ENCODE results near the gene SEMA5A. TPM values are rescaled to one million over a fixed set of nuclear protein-coding genes. Genes with fewer than 3 reads are reported as not detected.

The SEMA5A gene
- total RNA-seq, 1 experiment from 2014 or later = 9.3 TPM

DNA sequence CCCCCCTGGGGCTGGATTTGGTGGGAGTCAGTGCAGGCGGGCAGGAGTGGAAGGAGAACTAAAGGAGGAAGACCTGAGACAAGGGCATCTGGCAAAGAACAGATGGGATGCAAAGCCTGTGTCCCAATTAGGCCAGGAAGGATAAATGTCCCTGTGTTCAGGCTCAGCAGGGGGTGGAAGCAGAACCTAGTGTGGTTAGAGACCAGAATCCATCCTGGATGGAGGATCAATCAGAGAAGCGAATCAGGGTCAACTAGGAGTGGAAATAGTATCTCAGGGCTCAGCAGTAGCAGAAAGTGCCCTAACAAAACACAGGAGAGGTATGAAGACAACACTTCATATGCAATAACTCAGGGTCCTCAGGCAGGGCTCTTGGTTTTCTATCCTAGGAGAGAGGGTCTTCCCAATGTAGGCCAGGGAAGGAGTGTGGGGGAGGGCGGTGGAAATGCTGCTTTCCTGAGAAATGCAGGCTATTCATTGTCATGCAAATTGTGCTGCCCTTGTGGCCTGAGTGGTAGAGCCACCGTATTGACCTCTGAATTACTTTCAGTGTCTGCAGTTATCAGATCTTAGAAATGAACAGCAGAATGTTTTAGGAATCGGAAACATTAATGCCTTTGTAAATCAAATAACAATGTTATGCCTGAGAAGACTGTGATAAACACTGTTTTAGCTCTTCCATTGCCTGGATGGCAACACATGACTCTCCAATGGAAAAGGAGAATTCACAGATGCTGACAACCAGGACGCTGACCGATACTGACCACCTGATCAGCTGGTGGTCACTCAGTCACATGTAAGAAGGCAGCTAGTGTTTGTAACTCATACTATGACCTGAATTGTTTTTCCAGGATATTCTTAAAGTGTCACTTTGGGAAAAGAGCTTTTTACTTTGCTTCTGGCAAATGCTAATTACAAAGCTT is 323.6 kb downstream of the SEMA5A start:
- ChIA-PET POLR2A (no interaction called here), CTCF (no interaction called here)
- ATAC-seq (peak; percentile 96), DNase-seq (ENCODE audit: low spot score) (peak; percentile 65)
- no peak for TF ChIP-seq TCF7 (CRISPR knock-in tag; IDR thresholded peaks at IDR 0.05; ENCODE audit: low read depth)
- TF ChIP-seq, protein P1, sequence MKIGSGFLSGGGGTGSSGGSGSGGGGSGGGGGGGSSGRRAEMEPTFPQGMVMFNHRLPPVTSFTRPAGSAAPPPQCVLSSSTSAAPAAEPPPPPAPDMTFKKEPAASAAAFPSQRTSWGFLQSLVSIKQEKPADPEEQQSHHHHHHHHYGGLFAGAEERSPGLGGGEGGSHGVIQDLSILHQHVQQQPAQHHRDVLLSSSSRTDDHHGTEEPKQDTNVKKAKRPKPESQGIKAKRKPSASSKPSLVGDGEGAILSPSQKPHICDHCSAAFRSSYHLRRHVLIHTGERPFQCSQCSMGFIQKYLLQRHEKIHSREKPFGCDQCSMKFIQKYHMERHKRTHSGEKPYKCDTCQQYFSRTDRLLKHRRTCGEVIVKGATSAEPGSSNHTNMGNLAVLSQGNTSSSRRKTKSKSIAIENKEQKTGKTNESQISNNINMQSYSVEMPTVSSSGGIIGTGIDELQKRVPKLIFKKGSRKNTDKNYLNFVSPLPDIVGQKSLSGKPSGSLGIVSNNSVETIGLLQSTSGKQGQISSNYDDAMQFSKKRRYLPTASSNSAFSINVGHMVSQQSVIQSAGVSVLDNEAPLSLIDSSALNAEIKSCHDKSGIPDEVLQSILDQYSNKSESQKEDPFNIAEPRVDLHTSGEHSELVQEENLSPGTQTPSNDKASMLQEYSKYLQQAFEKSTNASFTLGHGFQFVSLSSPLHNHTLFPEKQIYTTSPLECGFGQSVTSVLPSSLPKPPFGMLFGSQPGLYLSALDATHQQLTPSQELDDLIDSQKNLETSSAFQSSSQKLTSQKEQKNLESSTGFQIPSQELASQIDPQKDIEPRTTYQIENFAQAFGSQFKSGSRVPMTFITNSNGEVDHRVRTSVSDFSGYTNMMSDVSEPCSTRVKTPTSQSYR (CRISPR knock-in tag; IDR thresholded peaks at IDR 0.05) = peak; percentile 63; the same call in 1 of the 2 replicates
- TF ChIP-seq KAT7 (CRISPR knock-in tag; IDR thresholded peaks at IDR 0.05; ENCODE audit: borderline replicate concordance) = no peak
- 0 out of 2 replicates have a peak, but pooled peaks have one; percentile 9 for TF ChIP-seq ZNF423 (CRISPR knock-in tag; IDR thresholded peaks at IDR 0.05)
- TF ChIP-seq, protein P2, sequence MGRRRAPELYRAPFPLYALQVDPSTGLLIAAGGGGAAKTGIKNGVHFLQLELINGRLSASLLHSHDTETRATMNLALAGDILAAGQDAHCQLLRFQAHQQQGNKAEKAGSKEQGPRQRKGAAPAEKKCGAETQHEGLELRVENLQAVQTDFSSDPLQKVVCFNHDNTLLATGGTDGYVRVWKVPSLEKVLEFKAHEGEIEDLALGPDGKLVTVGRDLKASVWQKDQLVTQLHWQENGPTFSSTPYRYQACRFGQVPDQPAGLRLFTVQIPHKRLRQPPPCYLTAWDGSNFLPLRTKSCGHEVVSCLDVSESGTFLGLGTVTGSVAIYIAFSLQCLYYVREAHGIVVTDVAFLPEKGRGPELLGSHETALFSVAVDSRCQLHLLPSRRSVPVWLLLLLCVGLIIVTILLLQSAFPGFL (CRISPR knock-in tag; IDR thresholded peaks at IDR 0.05; ENCODE audit: borderline replicate concordance) = no peak
- TF ChIP-seq, protein P3, sequence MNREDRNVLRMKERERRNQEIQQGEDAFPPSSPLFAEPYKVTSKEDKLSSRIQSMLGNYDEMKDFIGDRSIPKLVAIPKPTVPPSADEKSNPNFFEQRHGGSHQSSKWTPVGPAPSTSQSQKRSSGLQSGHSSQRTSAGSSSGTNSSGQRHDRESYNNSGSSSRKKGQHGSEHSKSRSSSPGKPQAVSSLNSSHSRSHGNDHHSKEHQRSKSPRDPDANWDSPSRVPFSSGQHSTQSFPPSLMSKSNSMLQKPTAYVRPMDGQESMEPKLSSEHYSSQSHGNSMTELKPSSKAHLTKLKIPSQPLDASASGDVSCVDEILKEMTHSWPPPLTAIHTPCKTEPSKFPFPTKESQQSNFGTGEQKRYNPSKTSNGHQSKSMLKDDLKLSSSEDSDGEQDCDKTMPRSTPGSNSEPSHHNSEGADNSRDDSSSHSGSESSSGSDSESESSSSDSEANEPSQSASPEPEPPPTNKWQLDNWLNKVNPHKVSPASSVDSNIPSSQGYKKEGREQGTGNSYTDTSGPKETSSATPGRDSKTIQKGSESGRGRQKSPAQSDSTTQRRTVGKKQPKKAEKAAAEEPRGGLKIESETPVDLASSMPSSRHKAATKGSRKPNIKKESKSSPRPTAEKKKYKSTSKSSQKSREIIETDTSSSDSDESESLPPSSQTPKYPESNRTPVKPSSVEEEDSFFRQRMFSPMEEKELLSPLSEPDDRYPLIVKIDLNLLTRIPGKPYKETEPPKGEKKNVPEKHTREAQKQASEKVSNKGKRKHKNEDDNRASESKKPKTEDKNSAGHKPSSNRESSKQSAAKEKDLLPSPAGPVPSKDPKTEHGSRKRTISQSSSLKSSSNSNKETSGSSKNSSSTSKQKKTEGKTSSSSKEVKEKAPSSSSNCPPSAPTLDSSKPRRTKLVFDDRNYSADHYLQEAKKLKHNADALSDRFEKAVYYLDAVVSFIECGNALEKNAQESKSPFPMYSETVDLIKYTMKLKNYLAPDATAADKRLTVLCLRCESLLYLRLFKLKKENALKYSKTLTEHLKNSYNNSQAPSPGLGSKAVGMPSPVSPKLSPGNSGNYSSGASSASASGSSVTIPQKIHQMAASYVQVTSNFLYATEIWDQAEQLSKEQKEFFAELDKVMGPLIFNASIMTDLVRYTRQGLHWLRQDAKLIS (CRISPR knock-in tag; IDR thresholded peaks at IDR 0.05; ENCODE audit: borderline replicate concordance) = no peak
- TF ChIP-seq SMAD4 (CRISPR knock-in tag; IDR thresholded peaks at IDR 0.05) = no peak
- Mint-ChIP-seq H3K27ac (peak overlapping the region; percentile 1; the same call in 1 of the 2 replicates), H3K36me3 (peaks cover 15% of the 10 kb centered on the region; the same call in 1 of the 2 replicates), H3K4me1 (peaks cover 26% of the 10 kb centered on the region), H3K27me3 (ENCODE audit: low read depth) (peaks cover 45% of the 10 kb centered on the region), H3K9me3 (peaks cover 10% of the 10 kb centered on the region), H3K4me3 (peak overlapping the region; percentile 26)

DNA sequence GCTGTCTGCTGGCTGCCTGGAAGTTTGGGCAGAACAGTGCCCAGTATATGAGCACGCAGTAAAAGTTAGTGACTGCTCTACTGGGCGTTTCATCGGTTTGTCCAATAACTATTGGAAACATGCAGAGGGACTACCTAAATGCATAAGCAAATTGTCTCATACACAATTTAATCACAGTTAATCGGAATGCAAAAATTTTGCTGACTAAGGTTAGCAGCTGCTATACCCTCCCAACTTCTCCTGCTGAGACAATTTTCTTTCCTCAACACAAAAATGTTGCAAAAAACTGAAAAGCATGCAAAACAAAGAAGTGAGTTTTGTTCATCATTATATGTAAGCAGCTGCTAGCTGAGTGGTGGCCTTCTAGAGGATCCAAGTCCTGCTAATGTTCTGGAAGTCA is 327.5 kb downstream of the SEMA5A start:
- H3K27me3 Mint-ChIP-seq (ENCODE audit: low read depth) = peaks cover 41% of the 10 kb centered on the region
- ChIA-PET CTCF (no interaction called here), POLR2A (no interaction called here)
- no peak overlapping the region for H3K27ac Mint-ChIP-seq
- TF ChIP-seq OVOL2 (CRISPR knock-in tag; IDR thresholded peaks at IDR 0.05; ENCODE audit: borderline replicate concordance) (no peak), RELA (CRISPR knock-in tag; IDR thresholded peaks at IDR 0.05; ENCODE audit: borderline replicate concordance) (no peak), GTF2I (CRISPR knock-in tag; conservative IDR thresholded peaks at IDR 0.05) (no peak)
- TF ChIP-seq, protein P4, sequence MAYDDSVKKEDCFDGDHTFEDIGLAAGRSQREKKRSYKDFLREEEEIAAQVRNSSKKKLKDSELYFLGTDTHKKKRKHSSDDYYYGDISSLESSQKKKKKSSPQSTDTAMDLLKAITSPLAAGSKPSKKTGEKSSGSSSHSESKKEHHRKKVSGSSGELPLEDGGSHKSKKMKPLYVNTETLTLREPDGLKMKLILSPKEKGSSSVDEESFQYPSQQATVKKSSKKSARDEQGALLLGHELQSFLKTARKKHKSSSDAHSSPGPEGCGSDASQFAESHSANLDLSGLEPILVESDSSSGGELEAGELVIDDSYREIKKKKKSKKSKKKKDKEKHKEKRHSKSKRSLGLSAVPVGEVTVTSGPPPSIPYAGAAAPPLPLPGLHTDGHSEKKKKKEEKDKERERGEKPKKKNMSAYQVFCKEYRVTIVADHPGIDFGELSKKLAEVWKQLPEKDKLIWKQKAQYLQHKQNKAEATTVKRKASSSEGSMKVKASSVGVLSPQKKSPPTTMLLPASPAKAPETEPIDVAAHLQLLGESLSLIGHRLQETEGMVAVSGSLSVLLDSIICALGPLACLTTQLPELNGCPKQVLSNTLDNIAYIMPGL (CRISPR knock-in tag; IDR thresholded peaks at IDR 0.05) = no peak
- TF ChIP-seq, protein P5, sequence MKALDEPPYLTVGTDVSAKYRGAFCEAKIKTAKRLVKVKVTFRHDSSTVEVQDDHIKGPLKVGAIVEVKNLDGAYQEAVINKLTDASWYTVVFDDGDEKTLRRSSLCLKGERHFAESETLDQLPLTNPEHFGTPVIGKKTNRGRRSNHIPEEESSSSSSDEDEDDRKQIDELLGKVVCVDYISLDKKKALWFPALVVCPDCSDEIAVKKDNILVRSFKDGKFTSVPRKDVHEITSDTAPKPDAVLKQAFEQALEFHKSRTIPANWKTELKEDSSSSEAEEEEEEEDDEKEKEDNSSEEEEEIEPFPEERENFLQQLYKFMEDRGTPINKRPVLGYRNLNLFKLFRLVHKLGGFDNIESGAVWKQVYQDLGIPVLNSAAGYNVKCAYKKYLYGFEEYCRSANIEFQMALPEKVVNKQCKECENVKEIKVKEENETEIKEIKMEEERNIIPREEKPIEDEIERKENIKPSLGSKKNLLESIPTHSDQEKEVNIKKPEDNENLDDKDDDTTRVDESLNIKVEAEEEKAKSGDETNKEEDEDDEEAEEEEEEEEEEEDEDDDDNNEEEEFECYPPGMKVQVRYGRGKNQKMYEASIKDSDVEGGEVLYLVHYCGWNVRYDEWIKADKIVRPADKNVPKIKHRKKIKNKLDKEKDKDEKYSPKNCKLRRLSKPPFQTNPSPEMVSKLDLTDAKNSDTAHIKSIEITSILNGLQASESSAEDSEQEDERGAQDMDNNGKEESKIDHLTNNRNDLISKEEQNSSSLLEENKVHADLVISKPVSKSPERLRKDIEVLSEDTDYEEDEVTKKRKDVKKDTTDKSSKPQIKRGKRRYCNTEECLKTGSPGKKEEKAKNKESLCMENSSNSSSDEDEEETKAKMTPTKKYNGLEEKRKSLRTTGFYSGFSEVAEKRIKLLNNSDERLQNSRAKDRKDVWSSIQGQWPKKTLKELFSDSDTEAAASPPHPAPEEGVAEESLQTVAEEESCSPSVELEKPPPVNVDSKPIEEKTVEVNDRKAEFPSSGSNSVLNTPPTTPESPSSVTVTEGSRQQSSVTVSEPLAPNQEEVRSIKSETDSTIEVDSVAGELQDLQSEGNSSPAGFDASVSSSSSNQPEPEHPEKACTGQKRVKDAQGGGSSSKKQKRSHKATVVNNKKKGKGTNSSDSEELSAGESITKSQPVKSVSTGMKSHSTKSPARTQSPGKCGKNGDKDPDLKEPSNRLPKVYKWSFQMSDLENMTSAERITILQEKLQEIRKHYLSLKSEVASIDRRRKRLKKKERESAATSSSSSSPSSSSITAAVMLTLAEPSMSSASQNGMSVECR (CRISPR knock-in tag; IDR thresholded peaks at IDR 0.05; ENCODE audit: borderline replicate concordance) = no peak
- peaks cover 38% of the 10 kb centered on the region for H3K9me3 Mint-ChIP-seq
- peaks cover 27% of the 10 kb centered on the region for H3K36me3 Mint-ChIP-seq
- ATAC-seq = no peak
- H3K4me1 Mint-ChIP-seq = peaks cover 26% of the 10 kb centered on the region
- DNase-seq (ENCODE audit: low spot score) = no peak
- no peak overlapping the region for H3K4me3 Mint-ChIP-seq

Measured in WTC11 (cell line).